Caki2 (cell line): ENCODE measurements around the gene ELN. TPM values are rescaled to one million over a fixed set of nuclear protein-coding genes. Genes with fewer than 3 reads are reported as not detected.

Experiments used
- DNase-seq: peaks from one replicate; pipeline ENCODE4 v3.0.0-alpha.2; 2015; ENCODE audit warnings: low read depth
- in situ Hi-C: cut with HindIII; loops from 2 replicates; pipeline ENCODE4 v1.10.0; 2016; ENCODE audit warnings: low sequenced_read_pairs, low pct_unique_long_range_greater_than_20kb, mixed read lengths
- total RNA-seq: library from RNA; depleted of rRNA; stranded (reverse); fragments of >200 nt; shearing (Covaris generic); gene quantifications from 2 replicates; pipeline ENCODE4 v1.2.3, GENCODE V29; 2014; ENCODE audit warnings: low replicate concordance

ELN gene
- total RNA-seq, 1 experiment from 2014 or later: 0.27 TPM

- in situ Hi-C loops: no loop called here
- no peak for DNase-seq
These were observed 23.2 kb downstream of the ELN start for GRCh38 chr7:74051193-74051592.

- in situ Hi-C loops: no loop called here
- DNase-seq: no peak
These were observed 23.8 kb downstream of the ELN start for GRCh38 chr7:74051629-74052410.

- in situ Hi-C loops: no loop called here
- no peak for DNase-seq
These were observed 24.7 kb downstream of the ELN start for GRCh38 chr7:74052628-74053027.

- in situ Hi-C loops: no loop called here
- DNase-seq: no peak
These were observed 25.7 kb downstream of the ELN start for GRCh38 chr7:74053589-74054186.

GRCh38 chr7:74056096-74056915, 28.3 kb downstream of the ELN start:
- in situ Hi-C loops: no loop called here
- DNase-seq: no peak

- no peak for DNase-seq
- in situ Hi-C loops: no loop called here
These were observed 29.4 kb downstream of the ELN start for GRCh38 chr7:74057216-74057925.

- no peak for DNase-seq
- in situ Hi-C loops: no loop called here
These were observed 30.0 kb downstream of the ELN start for GRCh38 chr7:74057987-74058386.

- in situ Hi-C loops: no loop called here
- DNase-seq: no peak
These were observed 30.5 kb downstream of the ELN start for GRCh38 chr7:74058486-74058885.

- no peak for DNase-seq
- in situ Hi-C loops: no loop called here
These were observed 31.1 kb downstream of the ELN start for GRCh38 chr7:74059037-74059436.

GRCh38 chr7:74059681-74060588, 32.0 kb downstream of the ELN start:
- DNase-seq: peak; percentile 31
- in situ Hi-C loops: no loop called here

- in situ Hi-C loops: no loop called here
- peak; percentile 58 for DNase-seq
These were observed 34.0 kb downstream of the ELN start for GRCh38 chr7:74061840-74062539.

- in situ Hi-C loops: no loop called here
These were observed 35.3 kb downstream of the ELN start for GRCh38 chr7:74063223-74063641.

GRCh38 chr7:74063646-74064045, 35.7 kb downstream of the ELN start:
- in situ Hi-C loops: no loop called here
- DNase-seq: no peak

More at GRCh38 chr7:74063223-74063641, 35.3 kb downstream of the ELN start:
- DNase-seq: no peak

GRCh38 chr7:74064696-74065095, 36.7 kb downstream of the ELN start:
- DNase-seq: no peak
- in situ Hi-C loops: no loop called here

- in situ Hi-C loops: no loop called here
- DNase-seq: no peak
These were observed 38.7 kb downstream of the ELN start for GRCh38 chr7:74066626-74067025.

GRCh38 chr7:74068378-74069085, 40.6 kb downstream of the ELN start:
- no peak for DNase-seq
- in situ Hi-C loops: no loop called here
